Cardiac muscle cell (in vitro differentiated cells and primary cell): ENCODE results near the gene SOST. TPM values are rescaled to one million over a fixed set of nuclear protein-coding genes. Genes with fewer than 3 reads are reported as not detected.

ENCODE experiments used
- DNase-seq, 2 donors: peaks; one replicate each; pipeline versions ENCODE4 v3.0.0 to v3.0.0-alpha.2; 2010 to 2017; ENCODE audit warnings: low read depth in 1 of 2, low spot score in 1 of 2
- H3K27ac ChIP-seq: fragments of 200-600 bp; sonication (generic); 2 replicates; pipeline ENCODE4 v1.5.1; 2016
- H3K27me3 ChIP-seq: fragments of 200-600 bp; sonication (generic); 2 replicates; pipeline ENCODE4 v1.6.0; 2016; ENCODE audit warnings: control low read depth
- H3K36me3 ChIP-seq: fragments of 200-600 bp; sonication (generic); 2 replicates; pipeline ENCODE4 v1.5.1; 2016; ENCODE audit warnings: control low read depth
- H3K4me1 ChIP-seq: fragments of 200-600 bp; sonication (generic); 2 replicates; pipeline ENCODE4 v1.8.1; 2017; ENCODE audit warnings: low read depth, mild to moderate bottlenecking, mixed run types
- H3K4me3 ChIP-seq: fragments of 200-600 bp; sonication (generic); 2 replicates; pipeline ENCODE4 v1.5.1; 2016; ENCODE audit warnings: mild to moderate bottlenecking
- H3K9me3 ChIP-seq: fragments of 200-600 bp; sonication (generic); 2 replicates; pipeline ENCODE4 v1.5.1; 2017; ENCODE audit warnings: low read depth, mild to moderate bottlenecking, control low read depth
- polyA plus RNA-seq: library from polyadenylated mRNA; unstranded; fragments of >200 nt; fragmentation: Nextera tagmentation; extraction: Ambion mirVana; gene quantifications from 2 replicates; pipeline ENCODE4 v1.2.1, GENCODE V29; 2016
- total RNA-seq: library from RNA; depleted of rRNA; stranded (reverse); fragments of >200 nt; gene quantifications from 2 replicates; pipeline ENCODE4 v1.2.3, GENCODE V29; 2016
- TF ChIP-seq, protein P1 (sequence below): IDR thresholded peaks from 2 replicates; pipeline ENCODE4 v1.5.1; 2012; ENCODE audit warnings: low read depth, mild to moderate bottlenecking, low read length

Gene SOST
- total and polyA plus RNA-seq, 2 experiments from 2014 or later: 0.10 to 3.2 TPM

DNA sequence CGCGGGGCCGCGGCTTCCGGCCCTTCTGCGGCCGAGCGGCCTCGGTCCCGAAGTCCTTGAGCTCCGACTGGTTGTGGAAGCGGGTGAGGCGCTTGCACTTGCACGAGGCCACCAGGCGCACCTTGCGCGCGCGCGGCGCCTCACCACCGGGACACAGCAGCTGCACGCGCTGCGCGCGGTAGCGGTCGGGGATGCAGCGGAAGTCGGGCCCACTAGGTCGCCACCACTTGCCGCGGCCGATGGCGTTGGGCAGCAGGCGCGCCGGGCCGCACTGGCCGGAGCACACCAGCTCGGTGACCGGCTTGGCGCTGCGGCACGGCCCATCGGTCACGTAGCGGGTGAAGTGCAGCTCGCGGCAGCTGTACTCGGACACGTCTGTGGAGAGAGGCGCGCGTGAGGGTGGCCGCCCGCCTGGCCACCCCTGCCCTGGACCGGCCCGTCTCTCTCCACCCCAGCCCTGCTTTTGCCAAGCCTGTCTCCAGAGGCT lies 3.2 kb downstream of the SOST start:
- no peaks in the 10 kb centered on the region for H3K4me1 ChIP-seq
- H3K9me3 ChIP-seq: no peaks in the 10 kb centered on the region
- no peak overlapping the region for H3K27ac ChIP-seq
- peaks cover 39% of the 10 kb centered on the region for H3K27me3 ChIP-seq
- H3K36me3 ChIP-seq: no peaks in the 10 kb centered on the region
- peak; percentile 41 to 43 for DNase-seq
- no peak overlapping the region for H3K4me3 ChIP-seq
- TF ChIP-seq, protein P1, sequence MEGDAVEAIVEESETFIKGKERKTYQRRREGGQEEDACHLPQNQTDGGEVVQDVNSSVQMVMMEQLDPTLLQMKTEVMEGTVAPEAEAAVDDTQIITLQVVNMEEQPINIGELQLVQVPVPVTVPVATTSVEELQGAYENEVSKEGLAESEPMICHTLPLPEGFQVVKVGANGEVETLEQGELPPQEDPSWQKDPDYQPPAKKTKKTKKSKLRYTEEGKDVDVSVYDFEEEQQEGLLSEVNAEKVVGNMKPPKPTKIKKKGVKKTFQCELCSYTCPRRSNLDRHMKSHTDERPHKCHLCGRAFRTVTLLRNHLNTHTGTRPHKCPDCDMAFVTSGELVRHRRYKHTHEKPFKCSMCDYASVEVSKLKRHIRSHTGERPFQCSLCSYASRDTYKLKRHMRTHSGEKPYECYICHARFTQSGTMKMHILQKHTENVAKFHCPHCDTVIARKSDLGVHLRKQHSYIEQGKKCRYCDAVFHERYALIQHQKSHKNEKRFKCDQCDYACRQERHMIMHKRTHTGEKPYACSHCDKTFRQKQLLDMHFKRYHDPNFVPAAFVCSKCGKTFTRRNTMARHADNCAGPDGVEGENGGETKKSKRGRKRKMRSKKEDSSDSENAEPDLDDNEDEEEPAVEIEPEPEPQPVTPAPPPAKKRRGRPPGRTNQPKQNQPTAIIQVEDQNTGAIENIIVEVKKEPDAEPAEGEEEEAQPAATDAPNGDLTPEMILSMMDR: peak; percentile 2

DNA sequence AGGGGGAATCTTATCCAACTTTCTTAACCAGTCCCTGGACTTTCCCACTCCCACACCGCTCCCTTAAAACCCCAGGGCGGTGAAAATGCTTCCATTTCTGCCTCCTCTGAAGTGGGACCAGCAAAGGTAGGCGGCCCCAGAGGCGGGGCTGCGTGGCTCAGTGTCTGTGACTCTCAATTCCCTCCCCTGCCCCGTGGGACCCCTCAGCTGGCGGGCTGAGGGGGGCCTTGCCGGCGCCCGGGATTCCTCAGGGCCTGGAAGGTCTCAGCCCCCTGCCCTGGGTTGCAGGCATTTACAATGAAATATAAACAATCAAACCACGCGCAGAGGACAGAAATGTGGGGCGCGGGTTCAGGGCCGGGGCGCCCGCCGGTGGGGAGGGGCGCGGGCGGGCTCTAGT lies 3.6 kb downstream of the SOST start:
- H3K4me3 ChIP-seq: no peak overlapping the region
- H3K36me3 ChIP-seq: no peaks in the 10 kb centered on the region
- DNase-seq: no peak
- TF ChIP-seq, protein P1: no peak
- no peak overlapping the region for H3K27ac ChIP-seq
- no peaks in the 10 kb centered on the region for H3K9me3 ChIP-seq
- H3K27me3 ChIP-seq: peaks cover 39% of the 10 kb centered on the region
- no peaks in the 10 kb centered on the region for H3K4me1 ChIP-seq

DNA sequence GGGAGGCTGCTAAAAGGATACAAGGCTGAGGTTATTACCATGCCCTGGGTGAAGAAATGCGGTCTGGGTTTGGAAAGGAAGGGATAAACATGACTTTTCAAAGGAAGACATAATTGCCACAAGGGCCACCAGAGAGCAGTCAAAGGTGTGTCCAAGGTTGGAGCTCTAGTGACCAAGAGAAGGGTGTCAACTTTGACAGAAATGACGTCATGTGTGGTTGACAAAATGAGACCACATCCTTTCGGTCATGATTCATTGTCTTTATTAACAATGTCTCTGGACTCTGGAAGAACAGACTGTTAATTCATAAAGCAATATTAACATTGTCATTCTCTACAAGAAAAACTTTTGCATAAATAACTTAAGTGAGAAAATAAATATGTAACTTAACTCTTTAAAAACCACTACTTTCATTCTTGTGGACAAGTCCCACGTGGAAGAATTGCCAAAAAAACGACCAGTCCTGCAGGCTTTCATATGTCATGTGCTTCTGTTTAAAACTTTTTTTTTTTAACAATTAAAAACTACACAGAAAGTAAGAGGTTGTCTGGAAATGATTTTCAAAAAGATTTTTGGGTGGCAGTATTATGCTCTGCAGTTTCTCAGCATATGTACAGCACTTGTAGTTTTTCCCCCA lies 5.0 kb downstream of the SOST start:
- Histone ChIP-seq H3K36me3 (no peaks in the 10 kb centered on the region), H3K4me1 (no peaks in the 10 kb centered on the region), H3K27me3 (peaks cover 42% of the 10 kb centered on the region), H3K9me3 (no peaks in the 10 kb centered on the region), H3K4me3 (no peak overlapping the region), H3K27ac (no peak overlapping the region)
- DNase-seq: no peak
- TF ChIP-seq, protein P1: no peak

DNA sequence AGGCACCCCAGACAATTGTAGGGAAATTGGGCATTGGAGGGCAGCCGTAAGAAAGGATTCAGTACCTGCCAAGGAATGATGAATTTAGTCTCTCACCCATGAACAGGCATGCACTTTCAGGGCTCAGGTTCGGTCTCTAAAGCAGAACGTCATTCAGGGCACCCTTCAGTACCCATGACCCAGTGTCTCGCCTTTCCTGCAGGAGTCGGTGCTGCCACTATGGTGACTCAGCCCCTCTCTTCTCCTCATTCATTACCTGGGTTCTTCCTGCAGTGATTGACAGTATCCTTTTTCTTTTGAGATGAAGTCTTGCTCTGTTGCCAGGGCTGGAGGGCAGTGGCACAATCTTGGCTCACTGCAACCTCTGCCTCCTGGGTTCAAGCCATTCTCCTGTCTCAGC lies 8.4 kb downstream of the SOST start:
- H3K4me1 ChIP-seq: peaks cover 7% of the 10 kb centered on the region
- H3K27ac ChIP-seq: no peak overlapping the region
- TF ChIP-seq, protein P1: no peak
- no peaks in the 10 kb centered on the region for H3K36me3 ChIP-seq
- no peak overlapping the region for H3K4me3 ChIP-seq
- H3K9me3 ChIP-seq: no peaks in the 10 kb centered on the region
- DNase-seq: no peak
- peaks cover 27% of the 10 kb centered on the region for H3K27me3 ChIP-seq

DNA sequence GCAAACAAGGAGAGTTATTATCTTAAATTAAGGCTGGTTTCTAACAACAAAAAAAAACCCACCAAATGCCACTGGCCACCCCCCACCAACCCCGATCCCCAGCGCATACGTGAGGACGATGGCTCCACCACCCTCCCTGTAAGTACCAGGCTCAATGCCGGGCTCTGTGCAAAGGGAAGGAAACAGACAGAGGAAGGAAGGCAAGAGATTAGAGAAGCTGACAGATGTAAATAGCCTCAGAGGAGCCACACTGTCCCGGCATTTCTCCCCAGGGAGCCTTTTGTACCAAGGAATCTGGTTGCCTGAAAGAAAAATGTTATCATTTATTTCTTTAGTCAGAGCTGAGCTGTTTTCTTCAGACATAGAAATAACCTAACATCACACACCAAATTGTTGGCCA lies 13.1 kb downstream of the SOST start:
- no peak for DNase-seq
- Histone ChIP-seq H3K4me3 (no peak overlapping the region), H3K9me3 (no peaks in the 10 kb centered on the region), H3K27ac (no peak overlapping the region), H3K4me1 (peaks cover 11% of the 10 kb centered on the region), H3K36me3 (no peaks in the 10 kb centered on the region), H3K27me3 (peaks cover 3% of the 10 kb centered on the region)
- TF ChIP-seq, protein P1: no peak

DNA sequence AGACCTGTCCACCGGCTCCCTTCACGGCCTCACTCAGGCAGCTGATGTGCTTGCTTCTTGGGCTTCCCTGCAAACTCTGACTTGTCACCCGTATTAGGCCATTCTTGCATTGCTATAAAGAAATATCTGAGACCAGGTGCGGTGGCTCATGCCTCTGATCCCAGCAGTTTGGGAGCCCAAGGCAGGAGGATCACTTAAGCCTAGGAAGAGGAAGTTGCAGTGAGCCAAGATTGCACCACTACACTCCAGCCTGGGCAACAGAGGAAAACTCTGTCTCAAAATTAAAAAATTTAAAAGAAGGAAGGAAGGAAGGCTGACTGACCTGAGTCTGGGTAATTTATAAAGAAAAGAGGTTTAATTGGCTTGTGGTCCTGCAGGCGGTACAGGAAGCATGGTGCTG lies 17.0 kb downstream of the SOST start:
- H3K27me3 ChIP-seq: no peaks in the 10 kb centered on the region
- DNase-seq: no peak
- peaks cover 11% of the 10 kb centered on the region for H3K4me1 ChIP-seq
- no peak overlapping the region for H3K4me3 ChIP-seq
- H3K27ac ChIP-seq: no peak overlapping the region
- TF ChIP-seq, protein P1: no peak
- H3K36me3 ChIP-seq: no peaks in the 10 kb centered on the region
- no peaks in the 10 kb centered on the region for H3K9me3 ChIP-seq
